Thoracic aorta (tissue), 2 donors: ENCODE data around the gene ACADM. TPM values are rescaled to one million over a fixed set of nuclear protein-coding genes. Genes with fewer than 3 reads are reported as not detected.

ENCODE experiments used
- ATAC-seq: fragments of 150-250 bp; one replicate; pipeline ENCODE4 v1.8.0; 2017; ENCODE audit warnings: low read depth; ENCODE audit not compliant: insufficient number of reproducible peaks, low FRiP score
- DNase-seq: peaks from one replicate; pipeline ENCODE4 v3.0.0-alpha.2; 2020; ENCODE audit warnings: low spot score
- H3K27ac ChIP-seq, 2 donors: fragments of 200-600 bp; sonication (generic); 1 replicate in 1 of 2; 2 replicates in 1 of 2; pipeline ENCODE4 v1.5.1; 2016; ENCODE audit warnings: mild to moderate bottlenecking in 2 of 2, moderate library complexity in 2 of 2
- H3K27me3 ChIP-seq: fragments of 200-600 bp; sonication (generic); replicated peaks from 2 replicates; pipeline ENCODE4 v1.6.0; 2016; ENCODE audit warnings: mild to moderate bottlenecking; ENCODE audit not compliant: insufficient read depth
- H3K36me3 ChIP-seq: fragments of 200-600 bp; sonication (generic); one replicate; pipeline ENCODE4 v1.5.1; 2016
- H3K4me1 ChIP-seq, 2 donors: fragments of 200-600 bp; sonication (generic); 1 replicate in 1 of 2; 2 replicates in 1 of 2; pipeline versions ENCODE4 v1.5.1 to v1.6.0; 2016; ENCODE audit warnings: low read depth in 2 of 2, mild to moderate bottlenecking in 1 of 2; ENCODE audit not compliant: control insufficient read depth in 1 of 2
- H3K4me3 ChIP-seq: fragments of 200-600 bp; sonication (generic); 2 replicates; pipeline ENCODE4 v1.5.1; 2016; ENCODE audit warnings: mild to moderate bottlenecking
- H3K9me3 ChIP-seq: fragments of 200-600 bp; sonication (generic); 2 replicates; pipeline ENCODE4 v1.5.1; 2016
- total RNA-seq, 2 donors: library from RNA; depleted of rRNA; stranded (reverse); fragments of >200 nt; gene quantifications; one replicate each; pipeline versions ENCODE4 v1.1.0 to v1.2.3, GENCODE V29; 2016
- TF ChIP-seq, protein P1 (sequence below): fragments of 200-600 bp; sonication (generic); IDR thresholded peaks from one replicate; pipeline ENCODE4 v1.5.1; 2019; ENCODE audit warnings: antibody characterized with exemption

Gene ACADM
- total RNA-seq, 2 donors from 2014 or later, result 22.3 to 29.3 TPM

DNA sequence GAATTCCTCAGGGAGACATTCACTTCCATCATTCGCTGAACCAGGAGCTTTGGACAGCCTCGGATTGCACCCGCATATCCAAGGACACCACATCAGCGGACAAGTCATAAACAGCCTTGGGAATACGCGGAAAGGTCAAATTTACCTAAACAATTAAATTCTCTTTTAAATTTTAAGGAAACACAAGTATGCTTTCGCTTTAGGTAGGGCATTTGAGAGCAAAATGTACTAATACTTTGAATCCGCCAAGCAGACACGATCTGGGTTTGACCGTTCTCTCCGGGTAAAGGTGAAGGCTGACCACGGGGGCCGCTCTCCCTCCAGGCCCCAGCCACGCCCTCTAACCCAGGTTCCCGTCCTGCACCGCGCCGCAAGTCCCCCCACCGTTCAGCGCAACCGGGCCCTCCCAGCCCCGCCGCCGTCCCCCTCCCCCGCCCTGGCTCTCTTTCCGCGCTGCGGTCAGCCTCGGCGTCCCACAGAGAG lies 479 bp upstream of the ACADM start:
- Histone ChIP-seq H3K4me3 (peak overlapping the region; percentile 89), H3K27me3 (no peaks in the 10 kb centered on the region), H3K27ac (peak overlapping the region; percentile 82 to 87), H3K4me1 (peaks cover 13 to 30% of the 10 kb centered on the region in 2 donors), H3K36me3 (no peaks in the 10 kb centered on the region), H3K9me3 (no peaks in the 10 kb centered on the region)
- peak; percentile 66 for ATAC-seq
- peak; percentile 34 for DNase-seq
- TF ChIP-seq, protein P1, sequence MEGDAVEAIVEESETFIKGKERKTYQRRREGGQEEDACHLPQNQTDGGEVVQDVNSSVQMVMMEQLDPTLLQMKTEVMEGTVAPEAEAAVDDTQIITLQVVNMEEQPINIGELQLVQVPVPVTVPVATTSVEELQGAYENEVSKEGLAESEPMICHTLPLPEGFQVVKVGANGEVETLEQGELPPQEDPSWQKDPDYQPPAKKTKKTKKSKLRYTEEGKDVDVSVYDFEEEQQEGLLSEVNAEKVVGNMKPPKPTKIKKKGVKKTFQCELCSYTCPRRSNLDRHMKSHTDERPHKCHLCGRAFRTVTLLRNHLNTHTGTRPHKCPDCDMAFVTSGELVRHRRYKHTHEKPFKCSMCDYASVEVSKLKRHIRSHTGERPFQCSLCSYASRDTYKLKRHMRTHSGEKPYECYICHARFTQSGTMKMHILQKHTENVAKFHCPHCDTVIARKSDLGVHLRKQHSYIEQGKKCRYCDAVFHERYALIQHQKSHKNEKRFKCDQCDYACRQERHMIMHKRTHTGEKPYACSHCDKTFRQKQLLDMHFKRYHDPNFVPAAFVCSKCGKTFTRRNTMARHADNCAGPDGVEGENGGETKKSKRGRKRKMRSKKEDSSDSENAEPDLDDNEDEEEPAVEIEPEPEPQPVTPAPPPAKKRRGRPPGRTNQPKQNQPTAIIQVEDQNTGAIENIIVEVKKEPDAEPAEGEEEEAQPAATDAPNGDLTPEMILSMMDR, result no peak

DNA sequence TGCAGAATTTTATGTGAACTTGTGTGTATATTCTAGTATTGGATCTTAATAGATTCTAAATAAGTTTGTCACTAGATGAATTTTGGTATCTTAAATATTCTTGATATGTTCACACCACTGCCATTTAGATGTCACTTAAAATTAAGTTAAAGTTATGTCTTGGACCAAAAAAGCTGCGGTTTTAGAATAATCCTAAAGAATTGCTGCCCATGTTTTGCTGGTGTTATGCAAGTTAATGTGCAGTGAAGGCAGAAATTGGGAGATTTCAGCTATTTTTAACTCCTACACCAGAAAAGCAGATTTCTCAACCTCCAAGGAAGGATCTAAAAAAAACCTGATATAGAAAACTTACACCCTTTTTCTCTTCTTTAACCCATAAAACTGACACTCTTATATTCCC lies 757 bp downstream of the ACADM start:
- TF ChIP-seq, protein P1, result no peak

DNA sequence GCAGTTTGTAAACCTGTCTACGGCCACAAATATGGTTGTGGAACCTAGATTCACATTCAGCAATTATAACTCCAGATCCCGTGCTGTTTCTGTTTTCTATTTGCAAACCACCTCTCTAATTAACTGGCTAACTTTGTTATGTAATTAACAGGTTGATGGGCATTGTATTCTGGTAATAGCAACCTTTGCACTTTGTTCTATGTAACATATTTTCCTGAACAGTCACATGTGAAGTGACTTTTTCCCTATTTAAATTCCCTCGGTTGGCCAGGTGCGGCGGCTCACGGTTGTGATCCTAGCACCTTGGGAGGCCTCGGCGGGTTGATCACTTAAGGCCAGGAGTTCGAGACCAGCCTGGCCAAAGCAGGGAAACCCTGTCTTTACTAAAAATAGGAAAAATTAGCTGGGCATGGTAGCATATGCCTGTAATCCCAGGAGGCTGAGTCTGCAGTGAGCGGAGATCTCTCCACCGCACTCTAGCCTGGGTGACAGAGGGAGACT lies 1.4 kb downstream of the ACADM start:
- Histone ChIP-seq H3K4me3 (peak overlapping the region; percentile 89), H3K4me1 (peaks cover 13 to 30% of the 10 kb centered on the region in 2 donors), H3K27ac (peak overlapping the region in 1 of 2 donors; percentile 87), H3K27me3 (no peaks in the 10 kb centered on the region), H3K9me3 (no peaks in the 10 kb centered on the region), H3K36me3 (no peaks in the 10 kb centered on the region)
- TF ChIP-seq, protein P1, result no peak
- DNase-seq (no peak), ATAC-seq (no peak)

More for the DNA sequence above, 757 bp downstream of the ACADM start:
- DNase-seq (no peak), ATAC-seq (no peak)
- Histone ChIP-seq H3K27ac (peak overlapping the region; percentile 82 to 87), H3K36me3 (no peaks in the 10 kb centered on the region), H3K4me3 (peak overlapping the region; percentile 89), H3K27me3 (no peaks in the 10 kb centered on the region), H3K4me1 (peaks cover 13 to 30% of the 10 kb centered on the region in 2 donors), H3K9me3 (no peaks in the 10 kb centered on the region)

DNA sequence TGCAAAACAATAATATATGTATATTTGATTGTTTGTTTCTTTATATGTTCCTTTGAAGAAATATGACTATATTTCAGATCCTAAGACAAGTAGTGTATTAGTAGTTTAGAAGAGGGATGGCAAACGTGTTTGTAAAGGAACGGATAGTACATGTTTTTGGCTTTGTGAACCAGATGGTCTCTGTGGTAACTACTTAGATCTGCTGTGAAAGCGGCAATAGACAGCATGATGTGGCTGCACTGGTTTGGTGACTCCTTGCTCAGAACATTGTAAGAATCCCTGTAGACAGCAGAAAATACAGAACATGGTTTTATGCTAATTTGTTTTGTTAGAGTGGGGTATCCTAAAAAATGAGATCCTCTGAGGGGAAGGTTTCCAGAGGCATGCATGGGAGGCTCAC lies 3.1 kb downstream of the ACADM start:
- Histone ChIP-seq H3K4me1 (peaks cover 13 to 30% of the 10 kb centered on the region in 2 donors), H3K9me3 (no peaks in the 10 kb centered on the region), H3K27me3 (no peaks in the 10 kb centered on the region), H3K4me3 (no peak overlapping the region), H3K27ac (no peak overlapping the region), H3K36me3 (peaks cover 1% of the 10 kb centered on the region)
- TF ChIP-seq, protein P1, result no peak
- no peak for DNase-seq
- ATAC-seq, result no peak

DNA sequence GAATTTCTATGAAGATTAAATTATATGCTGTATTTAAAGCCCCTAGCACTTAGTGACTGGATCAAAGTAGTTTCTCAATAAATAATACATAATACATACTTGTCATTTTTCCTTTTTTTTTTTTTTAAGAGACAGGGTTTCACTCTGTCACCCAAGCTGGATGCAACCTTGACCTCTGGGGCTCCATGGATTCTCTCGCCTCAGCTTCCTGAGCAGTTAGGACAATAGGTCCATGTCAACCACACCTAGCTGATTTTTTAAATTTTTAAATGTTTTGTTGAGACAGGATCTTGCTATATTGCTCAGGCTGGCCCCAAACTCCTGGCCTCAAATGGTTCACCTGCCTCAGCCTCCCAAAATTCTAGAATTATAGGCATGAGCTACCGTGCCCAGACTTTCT lies 5.9 kb downstream of the ACADM start:
- ATAC-seq, result no peak
- DNase-seq, result no peak
- Histone ChIP-seq H3K27me3 (no peaks in the 10 kb centered on the region), H3K9me3 (no peaks in the 10 kb centered on the region), H3K36me3 (peaks cover 17% of the 10 kb centered on the region), H3K4me1 (peaks cover 13 to 32% of the 10 kb centered on the region in 2 donors), H3K4me3 (no peak overlapping the region), H3K27ac (no peak overlapping the region)
- TF ChIP-seq, protein P1, result no peak
